ENCODE measurements around the gene PLXNA4. TPM values are rescaled to one million over a fixed set of nuclear protein-coding genes. Genes with fewer than 3 reads are reported as not detected.

PLXNA4 gene
- polyA plus RNA-seq, 1 experiment = 0.22 TPM

- DNase-seq (ENCODE audit: low read depth) = no peak
- Histone ChIP-seq H3K36me3 (ENCODE audit: control insufficient read depth, insufficient read depth, low read length) (no peaks in the 10 kb centered on the region), H3K4me3 (ENCODE audit: low read depth, low read length) (no peak overlapping the region), H3K27me3 (ENCODE audit: control insufficient read depth, insufficient read depth, low read length) (no peaks in the 10 kb centered on the region; the same call in 1 of the 2 replicates)
- ChIA-PET POLR2A (no interaction called here), CTCF (no interaction called here)
- TF ChIP-seq CTCF (IDR thresholded peaks at IDR 0.05; ENCODE audit: insufficient read depth, low read depth, low read length) = no peak
These were observed 364.3 kb downstream of the PLXNA4 start for GRCh38 chr7:132211971-132212370.

- no peak overlapping the region for H3K4me3 ChIP-seq (ENCODE audit: low read depth, low read length)
- ChIA-PET POLR2A (no interaction called here), CTCF (no interaction called here)
These were observed 365.4 kb downstream of the PLXNA4 start for GRCh38 chr7:132210821-132211220.

GRCh38 chr7:132207782-132208181, 368.5 kb downstream of the PLXNA4 start:
- H3K27me3 ChIP-seq (ENCODE audit: control insufficient read depth, insufficient read depth, low read length) = no peaks in the 10 kb centered on the region
- no peaks in the 10 kb centered on the region for H3K36me3 ChIP-seq (ENCODE audit: control insufficient read depth, insufficient read depth, low read length)
- ChIA-PET POLR2A (no interaction called here), CTCF (interaction anchor here (0.7 to 1.2 kb wide), 2 partner anchors 18 to 204 kb away, joined by 3 read pairs; no protein-coding TSS in a partner anchor)
- DNase-seq (ENCODE audit: low read depth) = no peak
- no peak overlapping the region for H3K4me3 ChIP-seq (ENCODE audit: low read depth, low read length)
- no peak for TF ChIP-seq CTCF (IDR thresholded peaks at IDR 0.05; ENCODE audit: insufficient read depth, low read depth, low read length)

More at GRCh38 chr7:132210821-132211220, 365.4 kb downstream of the PLXNA4 start:
- no peak for TF ChIP-seq CTCF (IDR thresholded peaks at IDR 0.05; ENCODE audit: insufficient read depth, low read depth, low read length)
- Histone ChIP-seq H3K36me3 (ENCODE audit: control insufficient read depth, insufficient read depth, low read length) (no peaks in the 10 kb centered on the region), H3K27me3 (ENCODE audit: control insufficient read depth, insufficient read depth, low read length) (no peaks in the 10 kb centered on the region)
- DNase-seq (ENCODE audit: low read depth) = no peak

- ChIA-PET CTCF (no interaction called here), POLR2A (no interaction called here)
- H3K4me3 ChIP-seq (ENCODE audit: low read depth, low read length) = no peak overlapping the region
- no peak for TF ChIP-seq CTCF (IDR thresholded peaks at IDR 0.05; ENCODE audit: insufficient read depth, low read depth, low read length)
- H3K36me3 ChIP-seq (ENCODE audit: control insufficient read depth, insufficient read depth, low read length) = no peaks in the 10 kb centered on the region
- H3K27me3 ChIP-seq (ENCODE audit: control insufficient read depth, insufficient read depth, low read length) = no peaks in the 10 kb centered on the region
- DNase-seq (ENCODE audit: low read depth) = no peak
These were observed 369.1 kb downstream of the PLXNA4 start for GRCh38 chr7:132207211-132207610.

- no peak for TF ChIP-seq CTCF (IDR thresholded peaks at IDR 0.05; ENCODE audit: insufficient read depth, low read depth, low read length)
- no peaks in the 10 kb centered on the region for H3K36me3 ChIP-seq (ENCODE audit: control insufficient read depth, insufficient read depth, low read length)
- no peak for DNase-seq (ENCODE audit: low read depth)
- H3K27me3 ChIP-seq (ENCODE audit: control insufficient read depth, insufficient read depth, low read length) = no peaks in the 10 kb centered on the region
- CTCF ChIA-PET = no interaction called here
- H3K4me3 ChIP-seq (ENCODE audit: low read depth, low read length) = no peak overlapping the region
- POLR2A ChIA-PET = no interaction called here
These were observed 369.7 kb downstream of the PLXNA4 start for GRCh38 chr7:132206594-132206993.
